ENCODE data around the gene NT5M. TPM values are rescaled to one million over a fixed set of nuclear protein-coding genes. Genes with fewer than 3 reads are reported as not detected.
A peak's percentile ranks its signal among the peaks of the same experiment; 100 is the strongest.

NT5M gene
- total RNA-seq, 1 donor from 2014 or later, result 4.0 TPM

- Mint-ChIP-seq H3K9me3 (ENCODE audit: low read depth) (no peaks in the 10 kb centered on the region), H3K36me3 (ENCODE audit: low read depth) (no peaks in the 10 kb centered on the region), H3K27ac (ENCODE audit: unreplicated experiment) (no peak overlapping the region), H3K4me1 (ENCODE audit: low read depth) (peaks cover 9% of the 10 kb centered on the region), H3K27me3 (ENCODE audit: low read depth) (no peaks in the 10 kb centered on the region), H3K4me3 (ENCODE audit: unreplicated experiment) (no peak overlapping the region)
- TF ChIP-seq CTCF (IDR thresholded peaks at IDR 0.05), result no peak
- peak; percentile 69 for DNase-seq (ENCODE audit: low spot score)
These were observed 49.9 kb downstream of the NT5M start for GRCh38 chr17:17352836-17353624.

GRCh38 chr17:17353625-17354484 is 50.7 kb downstream of the NT5M start:
- H3K4me3 Mint-ChIP-seq (ENCODE audit: unreplicated experiment), result no peak overlapping the region
- H3K27ac Mint-ChIP-seq (ENCODE audit: unreplicated experiment), result no peak overlapping the region
- H3K36me3 Mint-ChIP-seq (ENCODE audit: low read depth), result no peaks in the 10 kb centered on the region
- peak; percentile 64 for DNase-seq (ENCODE audit: low spot score)
- no peaks in the 10 kb centered on the region for H3K27me3 Mint-ChIP-seq (ENCODE audit: low read depth)
- no peak for TF ChIP-seq CTCF (IDR thresholded peaks at IDR 0.05)
- peaks cover 3% of the 10 kb centered on the region for H3K9me3 Mint-ChIP-seq (ENCODE audit: low read depth)
- peaks cover 9% of the 10 kb centered on the region for H3K4me1 Mint-ChIP-seq (ENCODE audit: low read depth)

GRCh38 chr17:17354560-17355349 is 51.6 kb downstream of the NT5M start:
- TF ChIP-seq CTCF (IDR thresholded peaks at IDR 0.05), result peak; percentile 94
- Mint-ChIP-seq H3K4me1 (ENCODE audit: low read depth) (peaks cover 9% of the 10 kb centered on the region), H3K4me3 (ENCODE audit: unreplicated experiment) (no peak overlapping the region), H3K36me3 (ENCODE audit: low read depth) (no peaks in the 10 kb centered on the region), H3K27me3 (ENCODE audit: low read depth) (peaks cover 1% of the 10 kb centered on the region), H3K27ac (ENCODE audit: unreplicated experiment) (no peak overlapping the region), H3K9me3 (ENCODE audit: low read depth) (peaks cover 9% of the 10 kb centered on the region)
- peak; percentile 74 for DNase-seq (ENCODE audit: low spot score)

GRCh38 chr17:17355426-17355825 is 52.3 kb downstream of the NT5M start:
- Mint-ChIP-seq H3K4me1 (ENCODE audit: low read depth) (peaks cover 6% of the 10 kb centered on the region), H3K36me3 (ENCODE audit: low read depth) (peaks cover 4% of the 10 kb centered on the region), H3K9me3 (ENCODE audit: low read depth) (peaks cover 16% of the 10 kb centered on the region), H3K4me3 (ENCODE audit: unreplicated experiment) (no peak overlapping the region), H3K27ac (ENCODE audit: unreplicated experiment) (no peak overlapping the region), H3K27me3 (ENCODE audit: low read depth) (peaks cover 2% of the 10 kb centered on the region)
- TF ChIP-seq CTCF (IDR thresholded peaks at IDR 0.05), result no peak
- DNase-seq (ENCODE audit: low spot score), result peak; percentile 83
